ENCODE results near the gene ATP8B4.

- TF ChIP-seq FOXM1 (IDR thresholded peaks at IDR 0.05; ENCODE audit: borderline replicate concordance) (no peak), L3MBTL2 (conservative IDR thresholded peaks at IDR 0.05) (no peak), BHLHE40 (IDR thresholded peaks at IDR 0.05; ENCODE audit: borderline replicate concordance) (no peak), NFRKB (IDR thresholded peaks at IDR 0.05) (no peak), PKNOX1 (IDR thresholded peaks at IDR 0.05) (no peak), SP1 (IDR thresholded peaks at IDR 0.05) (no peak), SUZ12 (IDR thresholded peaks at IDR 0.05) (no peak), ZNF384 (IDR thresholded peaks at IDR 0.05) (no peak), LEF1 (IDR thresholded peaks at IDR 0.05; ENCODE audit: borderline replicate concordance) (no peak)
Measured at GRCh38 chr15:49900903-49901235, 218.2 kb downstream of the ATP8B4 start.

Measured in HEK293T (cell line).